Hepatocyte (in vitro differentiated cells): Measurements from ENCODE around the gene NDST4.

ENCODE experiments used
- CTCF ChIP-seq: fragments of 200-600 bp; sonication (generic); IDR thresholded peaks from 2 replicates; pipeline ENCODE4 v1.5.1; 2016; ENCODE audit warnings: antibody characterized with exemption, mild to moderate bottlenecking; ENCODE audit not compliant: poor library complexity
- EZH2 ChIP-seq: fragments of 200-600 bp; sonication (generic); IDR thresholded peaks from 2 replicates; pipeline ENCODE4 v1.6.1; 2016; ENCODE audit warnings: antibody characterized with exemption, mild to moderate bottlenecking, borderline replicate concordance

GRCh38 chr4:114999880-115000279, 113.5 kb downstream of the NDST4 start:
- TF ChIP-seq CTCF (no peak), EZH2 (no peak)
